Measurements from ENCODE around the gene RUNX1. TPM values are rescaled to one million over a fixed set of nuclear protein-coding genes. Genes with fewer than 3 reads are reported as not detected.

RUNX1 gene
- total and polyA plus RNA-seq, 2 of the 13 experiments (the other 11 are each of a cell fraction or from before 2014, with no cell fraction given): 5.4 to 6.4 TPM

- TF ChIP-seq ZNF775 (CRISPR knock-in tag; IDR thresholded peaks at IDR 0.05; ENCODE audit: borderline replicate concordance) (no peak), RFXANK (CRISPR knock-in tag; IDR thresholded peaks at IDR 0.05) (no peak), ZNF850 (CRISPR knock-in tag; conservative IDR thresholded peaks at IDR 0.05) (no peak), ZNF790 (CRISPR knock-in tag; IDR thresholded peaks at IDR 0.05; ENCODE audit: borderline replicate concordance) (no peak), ARID3A (IDR thresholded peaks at IDR 0.05; ENCODE audit: low read depth, low read length) (no peak), PITX1 (CRISPR knock-in tag; IDR thresholded peaks at IDR 0.05) (no peak), ZNF567 (CRISPR knock-in tag; IDR thresholded peaks at IDR 0.05; ENCODE audit: borderline replicate concordance) (no peak), ZSCAN9 (CRISPR knock-in tag; IDR thresholded peaks at IDR 0.05; ENCODE audit: borderline replicate concordance) (no peak; the same call in 1 of the 2 replicates), NR3C1 (CRISPR knock-in tag; IDR thresholded peaks at IDR 0.05) (no peak), ZNF34 (CRISPR knock-in tag; IDR thresholded peaks at IDR 0.05; ENCODE audit: borderline replicate concordance) (no peak), BCLAF1 (IDR thresholded peaks at IDR 0.05) (no peak)
- DNase-seq (ENCODE audit: low spot score): no peak
- Histone ChIP-seq H3K4me2 (ENCODE audit: low read depth, low read length) (peak overlapping the region; percentile 47), H3K27ac (ENCODE audit: extremely low read length, insufficient read depth, low read length) (no peak overlapping the region), H3K9ac (ENCODE audit: insufficient read depth, low read depth, low read length) (no peak overlapping the region), H3K4me3 (replicated peaks in 1 of 3; ENCODE audit: insufficient read depth in 1 of 3, low read depth in 2 of 3, low read length in 3 of 3) (no peak overlapping the region), H2AFZ (ENCODE audit: low read length) (no peak overlapping the region), H3K27me3 (ENCODE audit: control insufficient read depth in 1 of 2, insufficient read depth in 2 of 2, low read length in 2 of 2) (no peaks in the 10 kb centered on the region), H3K79me2 (ENCODE audit: insufficient read depth, low read length) (no peaks in the 10 kb centered on the region), H4K20me1 (ENCODE audit: insufficient read depth, low read length) (no peaks in the 10 kb centered on the region), H3K36me3 (replicated peaks in 1 of 2; ENCODE audit: control insufficient read depth in 1 of 2, insufficient read depth in 2 of 2, low read length in 2 of 2) (no peaks in the 10 kb centered on the region), H3K9me3 (ENCODE audit: low read length) (no peaks in the 10 kb centered on the region), H3K4me1 (ENCODE audit: insufficient read depth, low read length) (peaks cover 52% of the 10 kb centered on the region)
- ChIA-PET POLR2A (interaction anchor here (0.8 to 1.8 kb wide), 3 partner anchors 18 to 162 kb away, joined by 3 to 5 read pairs (median 3); no protein-coding TSS in a partner anchor), CTCF (ENCODE audit: low intra/inter-chr PET ratio, low total read pairs) (no interaction called here)
- BruUV-seq (replicated peaks): no TSS peak
- in situ Hi-C loops (cut with HindIII; ENCODE audit: extremely low pct_ligation_motif_present, low pct_unique_long_range_greater_than_20kb) (no loop called here), intact Hi-C loops (cut with micrococcal nuclease; ENCODE audit: unreplicated experiment) (loop anchor here (5.0 kb wide), 1 partner anchor 135 kb away; no protein-coding TSS in a partner anchor)
- FAIRE-seq: no peak
- 50% methylated on average over 7 of the region's 7 CpGs for WGBS (ENCODE audit: low lambda C conversion rate)
- no peak for ATAC-seq
Measured at GRCh38 chr21:34907461-34908418, 141.4 kb downstream of the RUNX1 start.

Measured in HepG2 (cell line).